ENCODE data around the gene ATP6V1B1. TPM values are rescaled to one million over a fixed set of nuclear protein-coding genes. Genes with fewer than 3 reads are reported as not detected.

The ATP6V1B1 gene
- total RNA-seq, 2 donors from 2014 or later = not detected

DNA sequence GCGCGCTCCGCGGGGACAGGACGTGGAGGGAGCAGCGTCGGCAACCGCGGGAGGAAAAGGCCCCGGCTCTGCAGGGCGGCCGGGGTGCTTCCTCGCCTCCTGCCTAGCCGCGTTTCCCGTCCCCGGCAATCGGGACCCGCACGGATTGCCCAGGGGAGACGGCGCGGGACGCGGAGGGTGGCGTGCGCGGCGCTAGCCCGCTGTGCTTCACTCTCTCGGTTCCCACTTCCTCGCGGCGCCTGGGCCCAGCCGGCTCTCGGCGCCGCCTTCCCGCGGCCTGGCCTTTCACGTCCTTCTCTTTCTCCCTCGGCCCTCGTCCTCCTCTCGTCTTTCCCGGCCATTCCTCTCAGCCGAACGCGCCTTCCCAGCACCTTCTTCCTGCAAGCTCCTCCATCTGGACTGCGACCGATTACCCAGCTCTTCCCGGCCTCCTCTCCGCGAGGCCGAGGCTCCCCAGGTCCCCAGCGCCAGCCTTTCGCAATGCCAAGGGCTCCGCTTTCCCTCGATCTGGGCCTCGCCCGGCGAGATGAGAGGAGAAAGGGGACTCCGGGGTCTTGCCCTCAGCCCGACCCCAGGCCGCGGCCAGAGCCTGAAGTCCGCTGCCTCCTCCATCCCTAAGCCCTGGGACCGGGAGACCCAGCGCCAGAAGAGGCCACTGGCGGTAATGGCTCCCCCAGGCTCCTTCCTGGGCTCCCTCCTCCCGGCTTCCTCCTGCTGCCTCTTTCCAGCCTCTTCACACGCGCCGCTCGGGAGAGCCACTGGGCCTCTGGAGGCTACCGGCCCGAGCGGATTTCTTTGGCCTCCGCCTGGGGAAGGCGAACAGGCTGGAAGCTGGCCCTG lies 34.3 kb upstream of the ATP6V1B1 start:
- no peak overlapping the region for H3K27ac ChIP-seq (ENCODE audit: low read depth, low read length)
- Mint-ChIP-seq H3K4me1 (peaks cover 22% of the 10 kb centered on the region), H3K9me3 (no peaks in the 10 kb centered on the region), H3K27me3 (ENCODE audit: insufficient read depth) (peaks cover 99% of the 10 kb centered on the region), H3K27ac (no peak overlapping the region), H3K36me3 (ENCODE audit: low read depth) (no peaks in the 10 kb centered on the region), H3K4me3 (peak overlapping the region; percentile 65)
- peaks cover 5% of the 10 kb centered on the region for H3K4me1 ChIP-seq (ENCODE audit: control insufficient read depth, insufficient read depth, low read length)
- no peak overlapping the region for H3K9ac ChIP-seq (ENCODE audit: extremely low read depth, low read length, poor library complexity, severe bottlenecking)
- no peaks in the 10 kb centered on the region for H3K36me3 ChIP-seq (ENCODE audit: control insufficient read depth, insufficient read depth, low read length)
- DNase-seq = peak; percentile 87
- peak overlapping the region; percentile 78 for H3K4me3 ChIP-seq (ENCODE audit: low read length)
- WGBS, 2 experiments (ENCODE audit: insufficient coverage in 1 of 2, insufficient read length in 1 of 2) = 1 to 2% methylated on average over 26 to 79 of the region's 79 CpGs
- TF ChIP-seq CTCF (conservative IDR thresholded peaks at IDR 0.05) = no peak
- peaks cover 100% of the 10 kb centered on the region for H3K27me3 ChIP-seq (ENCODE audit: control insufficient read depth, insufficient read depth, low read length, poor library complexity, severe bottlenecking)
- no peaks in the 10 kb centered on the region for H3K9me3 ChIP-seq (ENCODE audit: control insufficient read depth, low read length)

- peaks cover 99% of the 10 kb centered on the region for H3K27me3 Mint-ChIP-seq (ENCODE audit: insufficient read depth)
- no peaks in the 10 kb centered on the region for H3K9me3 ChIP-seq (ENCODE audit: control insufficient read depth, low read length)
- peaks cover 22% of the 10 kb centered on the region for H3K4me1 Mint-ChIP-seq
- 13 to 18% methylated on average over 4 to 5 of the region's 5 CpGs for WGBS, 2 experiments (ENCODE audit: insufficient coverage in 1 of 2, insufficient read length in 1 of 2)
- H3K4me1 ChIP-seq (ENCODE audit: control insufficient read depth, insufficient read depth, low read length) = peaks cover 5% of the 10 kb centered on the region
- no peaks in the 10 kb centered on the region for H3K36me3 Mint-ChIP-seq (ENCODE audit: low read depth)
- no peaks in the 10 kb centered on the region for H3K36me3 ChIP-seq (ENCODE audit: control insufficient read depth, insufficient read depth, low read length)
- no peaks in the 10 kb centered on the region for H3K9me3 Mint-ChIP-seq
- no peak overlapping the region for H3K27ac ChIP-seq (ENCODE audit: low read depth, low read length)
- H3K4me3 ChIP-seq (ENCODE audit: low read length) = no peak overlapping the region
- DNase-seq = no peak
- no peak for TF ChIP-seq CTCF (conservative IDR thresholded peaks at IDR 0.05)
- peak overlapping the region; percentile 65 for H3K4me3 Mint-ChIP-seq
- no peak overlapping the region for H3K9ac ChIP-seq (ENCODE audit: extremely low read depth, low read length, poor library complexity, severe bottlenecking)
- H3K27ac Mint-ChIP-seq = no peak overlapping the region
- H3K27me3 ChIP-seq (ENCODE audit: control insufficient read depth, insufficient read depth, low read length, poor library complexity, severe bottlenecking) = peaks cover 100% of the 10 kb centered on the region
These were observed 33.6 kb upstream of the ATP6V1B1 start for GRCh38 chr2:70902067-70902442.

- Mint-ChIP-seq H3K27me3 (ENCODE audit: insufficient read depth) (peaks cover 99% of the 10 kb centered on the region), H3K4me1 (peaks cover 24% of the 10 kb centered on the region), H3K36me3 (ENCODE audit: low read depth) (no peaks in the 10 kb centered on the region), H3K4me3 (no peak overlapping the region), H3K27ac (no peak overlapping the region), H3K9me3 (no peaks in the 10 kb centered on the region)
- WGBS, 2 experiments (ENCODE audit: insufficient coverage in 1 of 2, insufficient read length in 1 of 2) = 80 to 96% methylated on average over 1 to 2 of the region's 2 CpGs
- no peak for TF ChIP-seq CTCF (conservative IDR thresholded peaks at IDR 0.05)
- Histone ChIP-seq H3K4me3 (ENCODE audit: low read length) (no peak overlapping the region), H3K36me3 (ENCODE audit: control insufficient read depth, insufficient read depth, low read length) (no peaks in the 10 kb centered on the region), H3K9ac (ENCODE audit: extremely low read depth, low read length, poor library complexity, severe bottlenecking) (no peak overlapping the region), H3K27ac (ENCODE audit: low read depth, low read length) (no peak overlapping the region), H3K27me3 (ENCODE audit: control insufficient read depth, insufficient read depth, low read length, poor library complexity, severe bottlenecking) (peaks cover 100% of the 10 kb centered on the region), H3K4me1 (ENCODE audit: control insufficient read depth, insufficient read depth, low read length) (peaks cover under 1% of the 10 kb centered on the region), H3K9me3 (ENCODE audit: control insufficient read depth, low read length) (no peaks in the 10 kb centered on the region)
- DNase-seq = peak; percentile 29
These were observed 33.1 kb upstream of the ATP6V1B1 start for GRCh38 chr2:70902579-70902978.
